DMS 273 (cell line): ENCODE measurements around the gene MCM7.

Source experiments
- DNase-seq: peaks from one replicate; lab custom pipeline; 2025; ENCODE audit not compliant: unreplicated experiment; lab: John Stamatoyannopoulos, UW

MCM7 gene

DNA sequence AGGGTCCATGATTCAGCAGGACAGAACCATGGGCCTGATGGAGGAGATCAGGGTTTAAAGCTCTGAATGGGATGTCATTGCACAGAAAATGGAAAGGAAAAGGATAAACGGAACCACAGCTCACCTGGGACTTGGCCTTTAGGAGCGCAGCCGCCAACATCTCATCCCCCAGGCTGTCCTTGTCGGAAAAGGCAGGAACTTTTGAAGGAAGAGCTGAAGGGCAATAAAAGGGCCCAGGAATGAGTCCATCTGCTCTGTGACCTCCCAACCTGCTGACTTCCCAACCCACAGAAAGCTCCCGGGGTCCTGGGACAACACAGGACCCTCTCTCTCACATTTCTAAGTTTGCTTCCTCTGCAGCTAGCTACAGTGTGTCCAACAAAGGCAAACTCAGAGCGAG lies 25.8 kb downstream of the MCM7 start:
- DNase-seq: no peak

DNA sequence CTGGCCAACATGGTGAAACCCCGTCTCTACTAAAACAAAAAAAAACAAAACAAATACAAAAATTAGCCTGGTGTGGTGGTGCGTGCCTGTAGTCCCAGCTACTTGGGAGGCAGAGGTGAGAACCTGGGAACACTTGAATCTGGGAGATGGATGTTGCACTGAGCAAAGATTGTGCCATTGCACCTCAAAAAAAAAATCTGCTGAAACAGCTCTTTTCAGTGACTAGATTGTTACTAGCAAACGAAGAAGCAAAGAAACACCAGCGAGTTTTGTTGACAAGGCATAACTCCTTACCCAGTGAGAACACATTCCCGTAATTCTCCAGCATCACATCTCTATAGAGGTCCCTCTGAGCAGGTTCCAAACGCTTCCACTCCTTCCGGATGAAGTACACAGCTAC lies 26.4 kb downstream of the MCM7 start:
- no peak for DNase-seq

DNA sequence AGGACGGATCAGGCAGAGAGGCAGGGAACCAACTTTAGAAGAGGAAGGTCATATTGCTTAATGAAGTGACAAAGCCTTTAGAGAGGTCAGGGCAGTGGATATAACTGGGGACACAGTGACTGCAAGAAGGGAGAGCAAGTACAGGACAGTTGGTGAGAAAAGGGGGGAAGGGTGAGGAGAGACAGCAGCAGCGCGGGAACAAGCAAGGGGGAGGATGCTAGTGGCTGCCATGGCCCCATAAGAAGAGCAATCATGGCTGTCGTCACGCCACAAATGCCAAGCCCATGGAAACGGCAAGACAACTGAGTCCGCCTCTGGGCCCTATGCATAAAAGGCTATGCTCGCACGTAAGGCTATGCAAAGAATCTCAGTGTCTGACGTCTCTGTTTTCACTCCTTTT lies 28.7 kb downstream of the MCM7 start:
- DNase-seq: no peak

DNA sequence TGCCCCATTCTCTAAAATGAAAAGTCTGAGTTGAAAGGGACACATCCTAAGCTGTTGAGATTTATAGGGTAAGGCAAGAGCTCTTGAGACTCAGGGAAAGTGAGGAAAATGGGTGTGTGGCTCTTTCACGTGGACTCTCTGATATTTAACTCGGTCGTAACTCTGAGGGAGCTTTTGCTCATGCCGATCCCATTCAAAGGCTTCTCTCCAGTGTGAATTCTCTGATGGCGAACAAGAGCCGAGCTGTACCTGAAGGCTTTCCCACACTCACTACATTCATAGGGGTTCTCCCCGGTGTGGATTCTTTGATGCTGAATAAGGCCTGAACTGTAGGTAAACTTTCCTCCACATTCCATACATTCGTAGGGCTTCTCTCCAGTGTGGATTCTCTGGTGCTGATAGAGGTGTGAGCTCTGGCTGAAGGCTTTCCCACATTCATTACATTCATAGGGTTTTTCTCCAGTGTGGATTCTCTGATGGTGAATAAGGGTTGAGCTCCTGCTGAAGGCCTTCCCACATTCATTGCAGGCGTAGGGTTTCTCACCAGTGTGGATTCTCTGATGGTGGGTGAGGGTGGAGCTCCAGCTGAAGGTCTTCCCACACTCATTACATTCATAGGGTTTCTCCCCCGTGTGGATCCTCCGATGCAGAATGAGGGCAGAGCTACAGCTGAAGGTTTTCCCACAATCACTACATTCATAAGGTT lies 30.0 kb downstream of the MCM7 start:
- DNase-seq: peak; percentile 50

DNA sequence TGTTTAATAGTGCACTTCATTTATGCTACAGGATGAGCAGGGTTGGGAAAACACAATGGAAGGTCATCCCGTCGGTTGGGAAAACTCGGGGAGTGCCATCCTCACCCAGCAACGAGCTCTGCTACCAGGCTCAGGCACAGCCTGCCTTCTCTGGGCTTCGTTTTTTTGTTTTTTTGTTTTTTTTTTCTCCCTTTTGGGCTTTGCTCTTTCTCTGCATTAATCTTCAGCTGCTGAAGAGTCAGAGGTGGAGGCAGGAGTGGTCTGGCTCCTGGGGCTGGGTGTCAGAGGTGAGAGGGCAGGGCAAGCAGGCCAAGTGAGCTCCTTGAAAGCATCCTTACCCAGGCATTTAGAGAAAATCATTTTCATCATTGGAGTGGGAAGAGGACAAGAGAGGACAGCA lies 31.2 kb downstream of the MCM7 start:
- no peak for DNase-seq

DNA sequence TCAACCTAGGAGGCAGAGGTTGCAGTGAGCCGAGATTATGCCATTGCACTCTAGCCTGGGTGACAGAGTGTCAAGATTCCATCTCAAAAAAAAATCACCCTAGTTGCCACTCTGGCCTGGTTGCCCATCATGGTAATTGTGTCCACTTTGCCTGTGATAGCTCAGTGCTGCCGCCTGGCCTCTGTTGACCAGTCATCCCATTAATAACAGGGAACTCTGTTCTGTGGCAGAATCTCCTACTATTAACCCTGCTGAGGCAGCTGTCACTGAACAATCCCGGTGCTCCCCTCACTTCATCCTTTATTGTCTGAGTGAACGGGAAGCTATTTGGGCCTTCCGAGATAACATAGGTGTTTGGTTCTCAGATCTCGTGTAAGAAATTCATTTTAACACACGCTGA lies 34.2 kb downstream of the MCM7 start:
- DNase-seq: no peak

DNA sequence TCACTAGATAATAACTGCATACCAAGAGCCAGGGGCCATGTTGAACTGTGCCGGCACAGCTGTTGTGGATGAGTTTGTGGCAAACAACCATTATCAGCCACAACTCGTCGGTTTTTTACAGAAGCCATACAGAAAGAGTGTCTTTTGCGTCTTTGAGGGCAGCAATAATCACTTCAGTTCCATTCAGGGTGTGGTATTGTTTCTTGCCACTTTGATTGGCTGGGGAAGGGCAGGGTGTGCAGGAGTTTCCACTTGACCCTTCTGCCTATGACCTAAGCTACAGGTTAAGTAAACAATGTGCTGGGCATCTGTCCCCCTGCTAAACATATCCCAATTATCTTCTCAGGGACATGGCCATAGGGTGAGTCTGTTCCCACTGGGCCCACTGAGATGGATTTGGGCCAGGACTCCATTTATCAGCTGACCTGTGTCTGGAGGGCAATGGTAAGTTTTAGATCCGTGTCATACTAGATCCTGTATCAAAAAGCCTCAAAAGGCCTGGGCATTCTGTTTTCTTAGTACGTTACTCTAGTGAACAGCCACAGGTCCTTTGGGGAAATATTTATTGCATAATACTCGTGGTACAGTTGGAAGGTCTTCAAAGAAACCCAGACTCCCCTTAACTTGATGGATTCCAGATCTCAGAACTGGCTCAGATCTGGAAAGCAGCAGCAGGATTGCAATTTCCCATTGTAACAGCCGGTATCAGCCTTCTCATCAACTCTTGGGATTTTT lies 35.6 kb downstream of the MCM7 start:
- peak; percentile 39 for DNase-seq

DNA sequence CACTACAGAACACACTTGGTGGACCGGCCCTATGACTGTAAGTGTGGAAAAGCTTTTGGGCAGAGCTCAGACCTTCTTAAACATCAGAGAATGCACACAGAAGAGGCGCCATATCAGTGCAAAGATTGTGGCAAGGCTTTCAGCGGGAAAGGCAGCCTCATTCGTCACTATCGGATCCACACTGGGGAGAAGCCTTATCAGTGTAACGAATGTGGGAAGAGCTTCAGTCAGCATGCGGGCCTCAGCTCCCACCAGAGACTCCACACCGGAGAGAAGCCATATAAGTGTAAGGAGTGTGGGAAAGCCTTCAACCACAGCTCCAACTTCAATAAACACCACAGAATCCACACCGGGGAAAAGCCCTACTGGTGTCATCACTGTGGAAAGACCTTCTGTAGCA lies 37.0 kb downstream of the MCM7 start:
- no peak for DNase-seq

DNA sequence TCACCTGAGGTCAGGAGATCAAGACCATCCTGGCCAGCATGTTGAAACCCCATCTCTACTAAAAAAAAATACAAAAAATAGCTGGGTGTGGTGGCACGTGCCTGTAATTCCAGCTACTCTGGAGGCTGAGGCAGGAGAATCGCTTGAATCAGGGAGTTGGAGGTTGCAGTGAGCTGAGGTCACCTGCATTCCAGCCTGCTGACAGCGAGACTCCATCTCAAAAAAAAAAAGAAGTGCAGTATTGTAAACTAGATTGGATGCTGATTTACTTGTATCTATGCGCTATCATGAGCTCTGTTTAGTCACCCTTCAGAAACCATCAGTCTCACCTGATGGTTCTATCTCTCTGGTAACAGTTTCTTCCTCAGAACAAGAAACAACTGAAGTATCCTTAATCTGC lies 37.8 kb downstream of the MCM7 start:
- DNase-seq: no peak

DNA sequence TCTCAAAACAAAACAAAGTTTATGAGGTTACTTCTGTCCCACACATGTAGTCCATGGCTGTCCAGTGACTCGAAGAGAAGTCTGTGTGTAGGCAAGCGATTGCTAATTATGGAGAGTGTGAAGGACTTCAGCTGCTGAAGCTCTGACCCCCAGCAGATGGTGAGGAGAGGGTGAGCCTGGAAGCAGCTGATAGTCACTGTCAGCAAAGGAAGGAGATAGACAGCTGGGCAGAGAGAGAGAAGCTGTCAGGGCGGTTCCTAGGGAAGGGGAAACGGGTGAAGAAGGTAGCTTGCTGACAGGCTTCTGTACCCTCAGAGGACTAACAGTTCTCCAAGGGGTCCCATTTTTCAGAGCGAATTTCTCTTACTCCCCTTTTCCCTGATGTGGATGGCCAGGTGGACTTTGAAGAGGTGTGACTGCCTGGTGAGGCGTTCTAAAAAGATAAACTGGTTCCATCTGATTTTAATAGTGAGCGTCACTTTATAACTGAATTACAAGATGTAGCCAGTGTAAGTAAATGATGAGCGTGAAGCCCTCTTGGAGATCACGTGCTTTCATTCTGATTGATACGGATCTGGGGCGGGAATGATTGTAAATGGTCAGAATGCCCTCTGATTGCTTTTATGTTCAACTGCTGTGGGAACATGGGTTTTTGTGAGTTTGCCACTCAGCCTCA lies 39.5 kb downstream of the MCM7 start:
- peak; percentile 36 for DNase-seq

DNA sequence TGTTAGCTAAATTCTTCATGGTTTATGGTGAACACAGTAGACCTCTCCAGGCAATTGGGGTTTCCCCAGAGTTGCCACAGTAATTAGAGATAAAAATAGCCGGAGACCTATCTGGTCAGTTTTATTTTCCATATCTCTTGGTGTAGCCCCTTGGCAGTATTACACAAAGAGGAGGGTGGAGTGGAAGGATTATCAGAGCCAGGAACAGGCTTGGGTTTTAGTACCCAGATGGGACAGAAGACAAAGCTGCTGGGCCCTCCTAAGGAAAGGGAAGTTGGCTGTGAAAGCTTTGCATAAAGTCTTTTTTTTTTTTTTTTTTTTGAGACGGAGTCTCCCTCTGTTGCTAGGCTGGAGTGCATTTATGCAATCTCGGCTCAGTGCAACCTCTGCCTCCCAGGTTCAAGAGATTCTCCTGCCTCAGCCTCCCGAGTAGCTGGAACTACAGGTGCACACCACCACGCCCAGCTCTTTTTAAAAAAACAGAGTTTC lies 41.9 kb downstream of the MCM7 start:
- DNase-seq: no peak

DNA sequence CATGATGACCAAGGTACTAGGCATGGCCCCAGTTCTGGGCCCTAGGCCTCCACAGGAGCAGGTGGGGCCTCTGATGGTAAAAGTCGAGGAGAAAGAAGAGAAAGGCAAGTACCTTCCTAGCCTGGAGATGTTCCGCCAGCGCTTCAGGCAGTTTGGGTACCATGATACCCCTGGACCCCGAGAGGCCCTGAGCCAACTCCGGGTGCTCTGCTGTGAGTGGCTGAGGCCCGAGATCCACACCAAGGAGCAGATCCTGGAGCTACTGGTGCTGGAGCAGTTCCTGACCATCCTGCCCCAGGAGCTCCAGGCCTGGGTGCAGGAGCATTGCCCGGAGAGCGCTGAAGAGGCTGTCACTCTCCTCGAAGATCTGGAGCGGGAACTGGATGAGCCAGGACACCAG lies 44.2 kb downstream of the MCM7 start:
- no peak for DNase-seq

DNA sequence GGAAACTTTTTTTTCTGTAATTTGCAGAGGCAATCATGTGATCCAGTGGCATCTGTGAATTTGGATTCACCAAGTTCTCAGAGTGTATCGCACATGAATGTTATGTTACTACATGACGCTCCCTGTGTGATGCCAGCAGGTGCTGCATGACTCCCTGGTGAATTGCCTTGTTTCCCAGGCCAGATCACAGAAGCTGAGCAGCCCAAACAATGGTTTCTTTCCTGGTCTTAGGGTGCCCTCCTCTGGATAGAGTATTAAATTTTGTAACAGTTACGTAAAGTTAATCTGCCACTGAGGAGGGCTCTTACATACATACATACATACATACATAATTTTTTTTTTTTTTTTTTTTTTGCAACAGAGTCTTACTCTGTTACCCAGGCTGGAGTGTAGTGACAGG lies 48.0 kb downstream of the MCM7 start:
- peak; percentile 91 for DNase-seq

DNA sequence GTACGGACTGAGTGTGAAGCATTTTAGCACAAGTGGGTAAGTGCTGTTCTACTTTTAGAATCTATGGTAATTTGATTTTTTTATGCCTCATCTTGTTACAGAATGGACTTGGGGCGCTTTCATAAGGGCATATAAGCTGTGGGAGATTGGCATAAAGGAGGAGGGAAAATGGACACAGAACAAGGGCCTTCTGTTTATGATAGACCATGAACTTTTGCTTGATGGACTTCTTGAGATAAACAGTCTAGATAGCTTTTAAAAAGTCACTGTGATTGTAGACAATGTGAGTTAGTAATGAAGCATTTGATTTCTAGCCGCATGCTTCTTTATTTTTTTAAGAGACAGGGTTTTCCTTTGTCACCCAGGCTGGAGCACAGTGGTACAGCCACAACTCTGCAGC lies 49.6 kb downstream of the MCM7 start:
- DNase-seq: no peak

DNA sequence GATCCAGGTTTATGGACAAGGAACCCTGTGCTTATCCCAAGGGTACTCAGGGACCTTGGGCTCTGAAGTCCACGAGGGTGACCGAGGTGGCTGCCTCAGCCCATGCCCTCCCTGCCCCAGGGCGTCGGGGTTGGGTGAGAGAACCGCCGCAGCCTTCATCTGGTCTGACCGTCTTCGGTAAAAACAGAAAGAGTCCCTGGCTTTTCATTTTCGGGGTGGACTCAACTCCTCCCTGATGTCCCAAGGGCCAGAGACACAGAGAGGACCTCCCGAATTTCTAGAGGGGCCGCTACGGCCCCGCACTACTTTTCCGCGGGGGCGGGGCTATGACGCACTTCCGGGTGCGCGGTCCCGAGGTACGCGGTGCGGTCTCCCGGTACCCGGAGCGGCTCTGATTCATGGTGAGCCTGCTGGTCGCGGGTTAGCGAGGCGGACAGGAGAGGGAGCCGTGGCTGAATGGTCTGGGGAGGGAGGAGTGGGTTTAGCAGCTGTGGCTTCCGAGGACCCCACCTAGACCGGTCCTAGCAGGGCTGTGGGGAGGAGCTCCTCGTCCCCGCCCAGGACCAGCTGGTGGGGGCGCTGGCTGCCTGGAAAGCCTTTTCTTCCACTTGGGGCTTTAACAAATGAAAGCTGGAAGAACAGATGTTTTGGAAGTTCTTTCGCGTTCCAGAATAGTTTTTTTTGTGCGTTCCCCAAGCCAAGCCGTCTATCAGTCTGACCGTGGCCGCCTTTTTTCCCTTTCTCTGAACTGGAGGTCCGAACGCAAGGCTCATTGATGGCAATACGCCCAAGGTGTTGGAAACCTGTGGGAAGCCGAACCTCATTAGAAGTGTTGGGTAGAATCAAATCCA lies 51.5 kb downstream of the MCM7 start, which contains the start of gene ZSCAN21:
ZSCAN21 (plus strand) TSS at position 334 of the 851 bp plus-strand sequence. CDS start 7,233 bp downstream, outside the sequence.
- peak; percentile 95 for DNase-seq

DNA sequence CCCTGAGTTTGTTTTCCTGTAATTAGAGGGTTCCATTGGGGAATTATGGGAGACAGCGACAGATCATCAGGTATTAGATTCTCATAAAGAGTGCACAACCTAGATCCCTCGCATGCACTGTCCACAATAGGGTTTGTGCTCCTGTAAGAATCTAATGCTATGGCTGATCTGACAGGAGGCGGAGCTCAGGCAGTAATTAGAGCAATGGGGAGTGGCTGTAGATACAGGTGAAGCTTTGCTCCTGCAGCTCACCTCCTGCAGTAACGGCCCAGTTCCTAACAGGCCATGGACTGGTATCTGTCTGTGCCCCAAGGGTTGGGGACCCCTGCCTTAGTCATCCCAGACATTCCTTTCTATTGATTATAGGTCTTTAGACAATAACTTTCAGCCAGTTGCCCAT lies 52.5 kb downstream of the MCM7 start:
- no peak for DNase-seq

DNA sequence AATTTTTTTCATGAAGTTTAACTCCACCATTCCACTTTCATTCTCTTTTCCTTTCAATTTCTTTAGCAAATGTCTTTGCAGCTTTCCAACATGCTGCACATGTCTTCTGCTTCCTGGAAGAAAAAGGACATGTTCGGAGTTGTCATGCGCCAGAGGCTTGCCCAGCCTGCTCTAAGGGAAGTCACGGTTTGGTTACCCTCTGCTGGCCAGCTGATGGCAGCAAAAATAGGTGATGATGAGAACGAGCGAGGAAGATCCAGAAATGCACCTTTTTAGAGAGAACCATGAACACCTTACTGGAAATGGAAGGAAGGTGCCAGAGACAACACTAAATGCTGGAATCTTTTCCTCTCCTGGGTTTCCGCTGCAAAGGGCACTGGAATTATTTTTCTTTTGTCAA lies 56.5 kb downstream of the MCM7 start:
- DNase-seq: peak; percentile 51
